Breast epithelium (tissue), 4 donors: ENCODE results near the gene ABCA1. TPM values are rescaled to one million over a fixed set of nuclear protein-coding genes. Genes with fewer than 3 reads are reported as not detected.
"Not testable (repeated sequence)": the region's sequence is repeated elsewhere in the genome, so short reads cannot be mapped to it uniquely, and the experiment has no call there.

Source experiments
- DNase-seq, 2 donors: peaks; one replicate each; pipeline ENCODE4 v3.0.0-alpha.2; 2019; ENCODE audit warnings: low spot score in 2 of 2
- H3K27ac ChIP-seq, 2 donors: fragments of 200-600 bp; sonication (generic) in 1 of 2; one replicate each; pipeline ENCODE4 v1.5.1; 2016 to 2019; ENCODE audit warnings: mild to moderate bottlenecking in 1 of 2
- H3K27me3 ChIP-seq, 2 donors: fragments of 200-600 bp; sonication (generic) in 1 of 2; one replicate each; pipeline versions ENCODE4 v1.5.1 to v1.6.0; 2017 to 2019; ENCODE audit warnings: control low read depth in 1 of 2, mild to moderate bottlenecking in 1 of 2
- H3K36me3 ChIP-seq: fragments of 200-600 bp; one replicate; pipeline ENCODE4 v1.5.1; 2019
- H3K4me1 ChIP-seq, 2 donors: fragments of 200-600 bp; sonication (generic); one replicate each; pipeline ENCODE4 v1.5.1; 2016 to 2019; ENCODE audit warnings: control low read depth in 1 of 2
- H3K4me3 ChIP-seq, 3 donors: fragments of 200-600 bp; sonication (generic); 1 replicate in 2 of 3; 2 replicates in 1 of 3; pipeline ENCODE4 v1.5.1; 2016 to 2019; ENCODE audit warnings: mild to moderate bottlenecking in 3 of 3, moderate library complexity in 2 of 3
- H3K9me3 ChIP-seq, 2 donors: fragments of 200-600 bp; sonication (generic) in 1 of 2; one replicate each; pipeline ENCODE4 v1.5.1; 2016 to 2019; ENCODE audit warnings: control low read depth in 1 of 2
- CTCF ChIP-seq, 3 donors: fragments of 450-650 bp; IDR thresholded peaks; one replicate each; pipeline ENCODE4 v1.5.1; 2016 to 2017; ENCODE audit warnings: antibody characterized with exemption in 3 of 3, mild to moderate bottlenecking in 3 of 3, moderate library complexity in 3 of 3
- POLR2A ChIP-seq: fragments of 450-650 bp; IDR thresholded peaks from one replicate; pipeline ENCODE4 v1.6.1; 2016; ENCODE audit warnings: antibody characterized with exemption, mild to moderate bottlenecking, moderate library complexity
- POLR2AphosphoS5 ChIP-seq, 3 donors: sonication (generic); formaldehyde crosslinking; IDR thresholded peaks; one replicate each; pipeline ENCODE4 v1.6.1; 2017; ENCODE audit warnings: antibody characterized with exemption in 3 of 3
- intact Hi-C: fragments of 100-400 bp; cut with DNase I; formaldehyde crosslinking; loops from one replicate; pipeline ENCODE4 v1.15.1; 2023; ENCODE audit warnings: low total_unique reads
- total RNA-seq, 3 donors: library from RNA; depleted of rRNA; stranded (reverse); fragments of >200 nt; gene quantifications; one replicate each; pipeline ENCODE4 v1.1.0, GENCODE V29; 2016

Gene ABCA1
- total RNA-seq, 3 donors from 2014 or later = 57.0 to 100 (median 67.8) TPM

- intact Hi-C loops = no loop called here
- TF ChIP-seq POLR2A (no peak), POLR2AphosphoS5 (IDR thresholded peaks at IDR 0.05) (no peak), CTCF (IDR thresholded peaks at IDR 0.05) (no peak)
- H3K27ac ChIP-seq = no peak overlapping the region
- no peak overlapping the region for H3K4me3 ChIP-seq
- DNase-seq = no peak
- no peaks in the 10 kb centered on the region for H3K9me3 ChIP-seq
- no peaks in the 10 kb centered on the region for H3K36me3 ChIP-seq
- no peaks in the 10 kb centered on the region for H3K4me1 ChIP-seq
- H3K27me3 ChIP-seq = no peaks in the 10 kb centered on the region
Observed at GRCh38 chr9:104775574-104775936, 152.4 kb downstream of the ABCA1 start.

- no peak for TF ChIP-seq CTCF (IDR thresholded peaks at IDR 0.05)
- TF ChIP-seq POLR2AphosphoS5 (IDR thresholded peaks at IDR 0.05) = no peak
- no peak for TF ChIP-seq POLR2A
- Histone ChIP-seq H3K36me3 (no peaks in the 10 kb centered on the region), H3K4me1 (no peaks in the 10 kb centered on the region), H3K9me3 (no peaks in the 10 kb centered on the region), H3K27me3 (no peaks in the 10 kb centered on the region), H3K4me3 (no peak overlapping the region), H3K27ac (no peak overlapping the region)
- intact Hi-C loops = no loop called here
- no peak for DNase-seq
Observed at GRCh38 chr9:104774831-104775573, 153.0 kb downstream of the ABCA1 start.

GRCh38 chr9:104774132-104774531 lies 153.8 kb downstream of the ABCA1 start:
- Histone ChIP-seq H3K36me3 (no peaks in the 10 kb centered on the region), H3K4me3 (no peak overlapping the region), H3K27me3 (no peaks in the 10 kb centered on the region), H3K4me1 (no peaks in the 10 kb centered on the region), H3K9me3 (no peaks in the 10 kb centered on the region), H3K27ac (no peak overlapping the region)
- TF ChIP-seq POLR2AphosphoS5 (IDR thresholded peaks at IDR 0.05) (no peak), CTCF (IDR thresholded peaks at IDR 0.05) (no peak), POLR2A (no peak)
- intact Hi-C loops = no loop called here
- no peak for DNase-seq

GRCh38 chr9:104772714-104773510 lies 155.0 kb downstream of the ABCA1 start:
- no peaks in the 10 kb centered on the region for H3K36me3 ChIP-seq
- no peak overlapping the region for H3K4me3 ChIP-seq
- no peak for TF ChIP-seq CTCF (IDR thresholded peaks at IDR 0.05)
- TF ChIP-seq POLR2AphosphoS5 (IDR thresholded peaks at IDR 0.05) = no peak
- no peak for TF ChIP-seq POLR2A
- H3K9me3 ChIP-seq = no peaks in the 10 kb centered on the region
- no peak for DNase-seq
- H3K27ac ChIP-seq = no peak overlapping the region
- no peaks in the 10 kb centered on the region for H3K4me1 ChIP-seq
- no peaks in the 10 kb centered on the region for H3K27me3 ChIP-seq
- intact Hi-C loops = no loop called here

GRCh38 chr9:104769655-104770054 lies 158.3 kb downstream of the ABCA1 start:
- no peak for TF ChIP-seq POLR2AphosphoS5 (IDR thresholded peaks at IDR 0.05)
- TF ChIP-seq POLR2A = no peak
- TF ChIP-seq CTCF (IDR thresholded peaks at IDR 0.05) = no peak
- no peak for DNase-seq
- H3K27me3 ChIP-seq = no peaks in the 10 kb centered on the region
- H3K4me3 ChIP-seq = no peak overlapping the region
- H3K4me1 ChIP-seq = no peaks in the 10 kb centered on the region
- H3K36me3 ChIP-seq = no peaks in the 10 kb centered on the region
- intact Hi-C loops = no loop called here
- H3K27ac ChIP-seq = no peak overlapping the region
- H3K9me3 ChIP-seq = no peaks in the 10 kb centered on the region

- DNase-seq, H3K27me3 ChIP-seq, intact Hi-C loops: not testable (repeated sequence)
Observed at GRCh38 chr9:104769029-104769428, 158.9 kb downstream of the ABCA1 start.

More at GRCh38 chr9:104769029-104769428, 158.9 kb downstream of the ABCA1 start:
- not testable (repeated sequence) for H3K36me3 ChIP-seq, H3K4me3 ChIP-seq, H3K4me1 ChIP-seq, H3K9me3 ChIP-seq, H3K27ac ChIP-seq
